Ovary (tissue), 3 donors: ENCODE measurements around the gene MRPL2.

Source experiments
- CTCF ChIP-seq, 3 donors: fragments of 450-650 bp in 2 of 3; fragments of 200-600 bp in 1 of 3; IDR thresholded peaks; one replicate each; pipeline versions ENCODE4 v1.5.1 to v1.8.0; 2016 to 2022; ENCODE audit warnings: antibody characterized with exemption in 3 of 3, mild to moderate bottlenecking in 1 of 3
- POLR2A ChIP-seq: fragments of 450-650 bp; IDR thresholded peaks from one replicate; pipeline ENCODE4 v1.6.1; 2017; ENCODE audit warnings: antibody characterized with exemption, mild to moderate bottlenecking, moderate library complexity
- donor health status: DM: no; HTN: no; CAD: no.

GRCh38 chr6:43105538-43106222, 46.4 kb upstream of the MRPL2 start:
- TF ChIP-seq CTCF (IDR thresholded peaks at IDR 0.05) (no peak), POLR2A (no peak)
